ENCODE results near the gene HECTD4.
"Not testable (repeated sequence)": the region's sequence is repeated elsewhere in the genome, so short reads cannot be mapped to it uniquely, and the experiment has no call there.

The HECTD4 gene

DNA sequence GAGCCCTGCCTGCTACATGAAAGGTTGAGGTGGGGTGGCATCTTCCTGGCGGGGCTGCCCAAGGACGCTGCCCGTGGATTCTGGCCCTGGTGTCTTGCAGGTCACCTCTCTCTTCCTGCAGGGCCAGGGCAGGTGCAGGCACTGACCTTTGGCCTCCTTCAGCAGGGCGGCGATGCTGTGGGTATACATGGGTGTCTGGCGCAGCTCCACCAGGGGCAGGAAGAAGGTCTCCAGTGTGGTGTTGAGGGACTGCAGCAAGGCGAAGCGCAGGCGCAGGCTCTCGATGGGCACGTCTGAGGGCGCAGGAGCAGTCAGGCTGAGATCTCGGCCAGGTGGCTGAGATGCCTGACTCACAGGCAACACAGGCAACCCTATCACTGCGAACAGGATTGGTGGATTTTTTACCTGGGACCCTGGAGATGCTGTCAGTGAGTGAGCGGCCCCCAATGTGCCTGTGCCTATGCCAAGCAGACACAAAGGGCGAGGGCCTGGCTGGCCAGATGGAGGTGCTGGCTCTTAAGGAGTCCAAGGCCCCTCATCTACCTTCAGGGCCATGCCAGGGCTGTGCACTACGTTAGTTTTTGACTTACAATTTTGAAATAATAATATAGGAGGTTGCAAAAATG is 211.1 kb downstream of the HECTD4 start:
- no peak for DNase-seq

DNA sequence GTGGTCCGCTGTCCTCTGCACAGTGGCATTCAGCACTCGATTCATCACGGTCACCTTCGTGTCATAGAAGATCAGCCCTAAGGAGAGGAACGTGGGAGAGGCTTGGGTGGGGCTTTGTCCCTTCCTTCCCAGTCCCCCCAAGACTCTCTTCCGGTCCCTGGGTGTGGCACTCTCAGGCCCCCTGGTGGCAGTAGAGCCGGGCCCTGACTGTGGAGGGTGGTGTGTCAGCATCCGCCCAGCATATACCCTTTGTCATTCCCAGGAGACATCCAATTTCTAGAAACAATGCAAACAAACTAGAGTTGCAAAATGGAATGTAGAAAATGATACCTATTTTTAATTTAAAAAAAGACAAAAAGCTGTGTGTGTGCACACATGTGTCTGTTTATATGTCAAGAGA is 211.9 kb downstream of the HECTD4 start:
- DNase-seq, result no peak

DNA sequence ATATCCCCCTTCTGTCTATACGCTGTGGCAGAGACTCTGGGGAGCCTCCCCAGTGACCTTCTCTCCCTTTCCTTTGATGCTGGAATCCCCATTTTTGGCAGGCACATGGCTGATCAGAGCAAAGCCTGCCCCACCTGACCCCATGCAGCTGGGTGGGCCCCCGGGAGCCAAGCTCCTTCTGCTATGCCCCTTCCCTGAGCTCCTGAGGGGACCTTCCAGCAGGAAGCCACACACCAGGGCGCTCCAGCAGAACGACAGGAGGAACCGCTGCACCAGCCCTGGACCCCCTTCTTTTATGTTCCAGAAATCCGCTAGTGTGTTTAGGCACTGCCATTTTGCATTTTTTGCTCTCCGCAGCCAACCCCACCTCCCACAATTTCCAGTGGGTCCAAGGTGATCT is 212.3 kb downstream of the HECTD4 start:
- DNase-seq, result no peak

DNA sequence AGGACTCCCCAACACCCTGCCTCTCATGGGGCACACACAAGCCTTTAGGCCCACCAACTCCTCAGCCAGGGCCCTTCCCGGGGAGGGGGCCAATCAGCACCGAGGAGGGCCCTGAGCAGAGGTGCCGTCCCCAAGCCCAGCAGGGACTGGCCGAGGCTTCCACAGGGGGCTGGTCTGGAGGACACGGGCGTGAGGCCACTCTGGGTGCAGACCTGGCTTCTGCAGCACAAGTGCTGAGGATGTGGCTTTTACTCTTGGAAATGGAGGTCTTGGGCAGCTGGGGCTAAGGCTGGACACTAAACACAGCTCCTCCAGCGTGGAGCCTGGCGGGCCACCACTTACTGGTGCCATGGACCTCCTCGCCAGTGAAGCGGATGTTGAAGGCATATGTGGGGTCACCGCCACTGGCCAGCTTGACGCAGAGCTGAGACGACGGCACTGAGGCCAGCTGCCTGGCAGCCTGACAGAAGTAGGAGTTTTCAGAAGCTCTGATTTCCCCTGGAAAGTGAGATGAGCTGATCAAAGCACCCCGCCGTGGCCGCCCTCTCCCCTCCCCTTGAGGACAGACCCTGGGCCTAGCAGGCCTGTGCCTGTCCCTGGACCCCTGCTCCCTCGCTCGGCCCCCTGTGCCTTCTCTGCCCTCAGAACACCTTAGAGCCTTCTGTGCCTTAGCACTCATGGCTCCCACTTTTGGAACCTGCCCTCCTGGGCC is 212.9 kb downstream of the HECTD4 start:
- DNase-seq, result no peak

DNA sequence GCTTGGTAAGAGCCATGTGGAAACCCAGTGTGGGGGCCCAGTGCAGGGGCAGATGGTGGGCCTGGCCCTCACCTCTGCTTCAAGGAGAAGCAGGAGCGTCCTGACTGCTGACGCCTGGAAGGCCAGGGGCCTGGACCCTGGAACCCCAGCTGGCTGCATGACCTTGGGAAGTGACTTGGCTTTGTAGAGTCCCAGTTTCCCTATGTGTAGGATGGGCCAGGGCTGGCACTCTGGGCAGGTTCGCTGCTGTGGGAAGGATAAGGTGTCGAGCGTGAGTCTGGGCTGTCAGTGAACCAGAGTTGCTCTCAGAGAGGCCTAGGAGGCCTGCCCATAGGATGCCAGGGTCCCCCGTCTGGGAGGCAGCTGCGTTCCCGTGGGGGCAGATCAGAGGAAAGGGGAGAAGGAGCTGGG is 213.7 kb downstream of the HECTD4 start:
- no peak for DNase-seq

DNA sequence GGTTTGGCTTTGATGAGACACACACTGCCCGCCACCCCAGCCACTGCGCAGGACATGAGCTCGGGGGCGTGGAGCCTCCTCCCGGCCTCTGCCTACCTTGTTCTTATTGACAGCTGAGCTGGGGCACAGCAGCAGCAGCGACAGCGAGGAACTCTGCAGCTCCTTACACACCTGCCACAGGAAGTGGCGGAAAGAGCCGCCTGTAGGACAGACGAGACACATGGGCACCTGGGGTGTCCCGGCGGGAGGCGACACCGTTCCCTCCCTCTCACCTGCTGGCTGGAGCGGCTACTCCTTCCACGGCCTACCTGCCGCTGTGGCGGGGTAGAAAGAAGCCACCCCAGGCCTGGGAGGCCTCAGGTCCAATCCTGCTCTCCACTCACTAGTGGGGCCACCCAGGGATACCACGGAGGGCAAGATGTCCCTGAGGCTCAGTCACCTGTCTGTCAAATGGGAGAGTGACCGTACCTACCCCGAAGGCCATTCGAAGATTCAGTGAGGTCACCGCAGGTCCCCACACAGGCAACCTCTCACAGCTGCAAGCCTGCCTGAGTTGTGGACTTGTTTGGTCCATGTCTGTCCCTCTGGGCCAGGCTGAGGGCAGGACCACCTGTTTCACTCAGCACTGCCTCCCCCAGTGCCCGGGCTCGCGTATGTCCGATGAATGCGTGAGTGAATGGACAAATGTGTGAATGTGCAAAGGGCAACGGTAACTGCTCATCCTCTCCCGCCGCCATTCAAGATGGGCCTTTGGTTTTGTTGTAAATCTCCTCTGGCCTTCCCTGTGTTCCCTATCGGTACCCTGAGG is 214.3 kb downstream of the HECTD4 start:
- DNase-seq, result no peak

DNA sequence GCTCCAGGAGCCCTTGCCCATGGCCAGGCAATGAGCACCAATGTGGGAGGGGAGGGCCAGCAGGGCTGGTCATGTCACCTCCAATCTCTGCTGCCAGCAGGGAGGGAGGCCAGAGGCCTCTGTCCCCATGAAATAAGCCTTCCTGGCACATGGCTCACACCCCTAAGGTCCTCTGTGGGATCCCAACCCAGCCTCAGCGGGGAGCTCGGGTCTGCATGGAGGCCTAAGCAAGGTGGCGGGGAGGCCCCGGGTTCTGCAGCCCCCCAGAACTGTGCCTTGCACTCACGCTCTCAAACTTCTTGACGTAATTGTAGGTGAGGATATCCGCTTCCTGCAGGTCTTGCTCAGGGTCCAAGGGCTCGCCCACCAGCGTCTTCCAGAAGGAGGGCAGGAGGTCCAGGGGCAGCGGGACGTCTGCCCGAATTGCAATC is 215.2 kb downstream of the HECTD4 start:
- DNase-seq, result no peak

DNA sequence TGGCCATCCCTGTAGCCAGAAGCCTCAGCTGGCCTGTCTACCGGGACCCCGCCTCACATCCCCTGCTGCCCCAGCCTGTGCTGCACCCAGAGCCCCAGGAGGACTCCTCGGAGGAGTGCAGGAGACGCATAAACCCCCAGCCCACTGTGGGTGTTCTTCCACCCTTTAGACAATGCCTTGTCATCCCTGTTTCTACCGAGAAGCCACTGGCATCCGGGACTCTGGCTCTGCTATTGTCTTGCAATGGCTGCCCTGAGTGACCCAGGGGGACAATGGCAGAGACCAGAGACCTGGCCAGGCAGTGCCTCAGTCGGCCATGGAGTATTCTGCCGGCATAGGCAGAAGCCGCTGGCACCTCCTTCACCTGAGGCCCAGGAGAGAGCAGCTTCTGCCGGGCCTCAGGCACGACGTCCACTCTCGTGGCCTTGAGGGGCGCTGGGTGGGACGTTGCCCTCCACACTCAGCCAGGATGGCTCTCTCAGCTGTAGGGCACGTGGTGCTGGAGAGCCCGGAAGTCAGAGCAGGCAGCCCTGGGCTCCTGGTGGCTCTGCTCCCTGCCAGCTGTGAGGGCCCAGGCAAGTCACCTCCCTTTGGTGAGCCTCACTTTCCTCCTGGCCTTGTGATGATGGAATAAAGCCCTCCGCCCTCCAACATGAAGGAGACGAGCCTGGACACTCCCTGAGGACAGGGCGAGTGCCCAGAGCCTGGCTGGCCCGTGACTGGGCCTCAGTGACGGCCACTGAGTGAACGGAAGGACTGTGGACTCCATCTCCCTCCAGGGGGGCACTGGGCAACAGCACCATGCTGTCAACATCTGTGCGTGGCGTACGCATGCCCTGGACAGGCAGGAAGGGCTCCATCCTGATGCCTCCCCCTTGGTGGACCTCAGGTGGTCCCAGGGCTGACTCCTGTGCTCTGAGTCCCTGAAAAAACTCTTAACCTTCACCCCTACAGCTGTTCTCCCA is 215.9 kb downstream of the HECTD4 start:
- DNase-seq, result no peak

DNA sequence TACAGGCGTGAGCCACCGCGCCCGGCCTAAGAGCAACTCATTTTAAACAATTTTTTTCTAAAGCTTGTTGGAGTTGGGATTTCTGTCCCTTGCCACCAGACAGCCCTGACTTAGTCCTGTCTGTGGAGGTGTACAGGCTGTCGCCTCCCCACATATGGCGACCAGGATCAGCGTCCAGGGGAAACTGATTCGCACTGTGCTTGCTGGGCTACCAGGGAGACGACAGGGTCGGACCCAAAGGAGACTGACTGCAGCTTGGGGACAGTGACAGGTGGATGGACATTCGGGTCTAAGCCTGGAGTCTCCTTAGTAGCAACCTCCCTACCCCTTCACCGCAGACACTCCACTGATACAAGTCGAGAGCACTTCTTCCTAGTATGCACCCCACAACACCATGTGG is 216.6 kb downstream of the HECTD4 start:
- no peak for DNase-seq

DNA sequence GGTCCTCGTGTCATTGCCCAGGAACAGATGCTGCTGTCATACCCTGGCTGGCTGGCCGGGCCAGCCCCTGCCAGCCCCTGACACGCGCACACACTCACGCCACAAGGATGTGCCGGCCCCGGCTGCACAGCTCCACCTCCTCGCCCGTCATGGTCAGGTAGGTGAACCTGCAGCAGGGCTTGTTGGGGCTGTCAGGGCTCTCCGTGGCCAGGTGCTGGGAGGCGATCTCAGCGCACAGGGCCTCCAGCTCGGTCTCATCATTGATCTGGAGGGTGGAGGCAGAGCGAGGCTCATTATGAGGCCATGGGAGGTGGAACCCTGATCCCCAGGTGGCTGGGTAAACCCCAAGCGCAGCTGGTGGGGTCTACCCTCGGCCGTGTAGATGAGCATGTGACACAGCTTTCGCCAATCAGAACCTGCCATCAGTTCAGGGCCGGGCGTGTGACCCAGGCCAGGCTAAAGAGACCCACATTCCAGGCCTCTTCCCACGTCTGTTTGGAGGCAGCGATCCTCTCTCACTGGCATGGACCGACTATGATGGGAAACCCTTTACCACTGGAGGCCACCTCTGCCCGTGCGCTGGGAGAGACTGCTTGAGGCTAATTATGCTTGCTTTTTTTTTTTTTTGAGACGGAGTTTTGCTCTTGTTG is 218.1 kb downstream of the HECTD4 start:
- no peak for DNase-seq

DNA sequence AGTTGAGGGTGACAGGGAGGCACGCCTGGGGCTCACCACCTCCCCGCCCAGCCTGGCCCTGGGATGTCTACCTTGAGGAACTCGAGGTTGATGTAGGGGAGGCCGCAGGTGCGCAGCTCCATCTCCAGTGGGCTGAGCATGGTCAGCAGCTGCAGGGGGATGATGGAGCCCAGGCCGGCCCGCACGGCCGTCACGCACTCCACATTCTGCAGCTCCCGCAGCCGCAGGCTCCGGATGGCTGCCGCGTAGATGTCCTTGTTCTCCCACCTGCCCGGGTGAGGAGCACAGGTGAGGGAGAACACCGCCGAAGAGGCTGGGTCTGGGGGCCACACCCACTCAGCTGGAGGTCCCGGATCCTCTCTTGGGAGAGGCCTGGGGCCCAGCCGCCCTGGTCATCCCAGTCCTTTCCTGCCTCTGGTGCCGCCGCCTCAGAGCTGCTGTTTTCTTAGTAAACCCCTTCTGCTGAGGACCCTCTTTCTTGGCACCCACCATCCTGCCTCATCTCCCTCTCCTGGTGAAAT is 218.7 kb downstream of the HECTD4 start:
- no peak for DNase-seq

DNA sequence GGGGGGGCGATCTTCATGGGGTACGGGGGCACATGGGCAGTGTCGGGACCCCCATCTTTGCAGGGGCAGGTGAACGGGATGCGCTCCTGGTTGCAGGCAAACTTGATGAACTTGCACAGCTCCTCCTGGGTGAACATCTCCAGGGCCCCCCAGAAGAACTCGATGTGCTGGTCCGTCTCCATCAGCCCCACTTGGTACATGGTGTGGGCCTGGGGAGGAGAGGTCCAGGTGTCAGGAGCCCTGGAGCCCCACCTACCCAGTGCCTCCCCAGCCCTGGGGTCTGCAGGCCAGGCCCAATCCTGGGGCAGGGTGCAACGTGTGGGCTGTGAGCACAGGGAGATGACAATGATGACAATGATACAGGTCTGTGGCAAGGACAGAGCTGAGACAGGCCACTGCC is 219.2 kb downstream of the HECTD4 start:
- DNase-seq, result no peak

DNA sequence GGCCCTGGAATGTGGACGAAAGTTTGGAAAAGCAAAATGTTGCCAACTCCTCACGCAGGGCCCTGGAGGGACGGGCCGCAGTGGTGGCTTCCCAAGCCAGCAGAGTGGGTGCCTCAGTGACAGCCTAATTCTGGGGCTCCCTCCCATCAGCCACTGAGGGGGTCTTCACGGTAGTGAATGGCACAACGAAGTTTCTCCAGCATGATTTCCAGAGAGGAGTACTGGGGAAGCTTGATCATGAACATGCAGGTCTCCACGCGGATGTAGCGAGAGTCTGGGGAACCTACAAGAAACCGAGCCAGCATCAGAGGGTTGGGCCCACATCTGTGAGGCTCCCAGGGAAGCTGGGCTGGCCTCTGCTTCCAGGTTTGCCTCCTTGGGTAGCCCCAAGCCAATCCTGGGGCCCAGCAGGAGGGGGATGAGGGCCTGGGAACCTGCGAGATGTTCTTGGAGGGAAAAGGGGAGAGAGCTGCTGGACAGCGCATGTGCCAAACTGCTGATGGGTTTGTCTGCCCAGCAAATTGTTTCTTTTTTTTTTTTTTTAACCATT is 219.9 kb downstream of the HECTD4 start:
- no peak for DNase-seq

DNA sequence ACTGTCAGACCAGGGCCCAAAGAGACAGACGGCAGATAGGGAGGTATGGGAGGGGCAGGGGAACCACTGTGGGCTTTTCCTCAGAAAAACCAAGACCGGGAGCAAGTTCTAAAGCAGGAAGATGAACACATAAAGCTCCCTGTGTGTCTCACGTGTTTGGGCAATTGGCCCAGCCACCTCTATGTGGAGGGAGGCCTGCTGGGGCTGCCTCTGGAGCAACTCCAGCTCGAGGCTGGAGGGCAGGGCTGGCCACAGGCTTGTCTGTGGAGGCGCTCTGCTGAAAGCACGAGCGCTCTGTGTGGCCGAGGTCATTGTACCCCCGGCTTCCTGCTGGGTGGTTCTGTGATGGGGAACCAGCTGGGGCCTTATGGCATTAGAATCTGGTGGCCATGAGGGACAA is 220.5 kb downstream of the HECTD4 start:
- DNase-seq, result no peak

DNA sequence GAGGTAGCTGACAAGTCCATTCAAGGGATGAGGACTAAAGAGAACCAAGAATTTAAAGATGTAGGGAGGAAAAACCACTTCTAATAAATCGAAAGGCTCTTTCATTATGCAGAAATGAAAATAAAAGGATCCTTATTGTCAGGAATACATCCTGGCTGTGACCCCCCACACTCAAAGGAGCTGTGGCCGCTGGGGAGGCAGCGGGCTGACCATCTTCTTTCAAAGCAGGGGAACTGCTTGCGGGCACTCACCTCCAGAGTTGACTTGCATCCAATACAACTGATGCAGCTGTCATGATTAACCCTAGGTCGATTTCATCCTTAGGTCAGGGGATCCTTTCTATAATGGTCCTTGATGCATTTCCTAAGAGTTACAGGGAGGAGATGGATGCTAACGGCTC is 221.6 kb downstream of the HECTD4 start:
- DNase-seq, result no peak

DNA sequence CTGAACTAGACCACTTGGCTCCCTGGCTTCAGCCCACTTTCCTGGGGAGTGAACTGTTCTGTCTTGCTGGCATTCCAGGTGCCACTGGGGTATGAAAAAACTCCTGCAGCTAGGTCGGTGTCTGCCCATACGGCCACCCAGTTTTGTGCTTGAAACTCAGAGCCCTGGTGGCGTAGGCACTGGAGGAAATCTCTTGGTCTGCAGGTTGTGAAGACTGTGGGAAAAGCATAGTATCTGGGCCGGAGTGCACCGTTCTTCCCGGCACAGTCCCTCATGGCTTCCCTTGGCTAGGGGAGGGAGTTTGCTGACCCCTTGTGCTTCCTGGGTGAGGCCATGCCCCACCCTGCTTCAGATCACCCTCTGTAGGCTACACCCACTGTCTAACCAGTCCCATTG is 223.1 kb downstream of the HECTD4 start:
- no peak for DNase-seq

DNA sequence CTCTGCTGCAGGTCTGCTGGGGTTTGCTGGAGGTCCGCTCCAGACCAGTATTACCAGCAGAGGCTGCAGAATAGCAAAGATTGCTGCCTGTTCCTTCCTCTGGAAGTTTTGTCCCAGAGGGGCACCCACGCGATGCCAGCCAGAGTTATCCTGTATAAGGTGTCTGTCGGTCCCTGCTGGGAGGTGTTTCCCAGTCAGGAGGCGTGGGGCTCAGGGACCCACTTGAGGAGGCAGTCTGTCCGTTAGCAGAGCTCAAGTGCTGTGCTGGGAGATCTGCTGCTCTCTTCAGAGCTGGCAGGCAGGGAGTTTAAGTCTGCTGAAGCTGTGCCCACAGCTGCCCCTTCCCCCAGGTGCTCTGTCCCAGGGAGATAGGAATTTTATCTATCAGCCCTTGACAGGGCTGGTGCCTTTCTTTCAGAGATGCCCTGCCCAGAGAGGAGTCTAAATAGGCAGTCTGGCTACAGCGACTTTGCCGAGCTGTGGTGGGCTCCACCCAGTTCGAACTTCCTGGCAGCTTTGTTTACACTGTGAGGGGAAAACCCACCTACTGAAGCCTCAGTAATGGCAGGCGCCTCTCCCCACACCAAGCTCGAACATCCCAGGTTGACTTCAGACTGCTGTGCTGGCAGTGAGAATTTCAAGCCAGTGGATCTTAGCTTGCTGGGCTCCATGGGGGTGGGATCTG is 223.6 kb downstream of the HECTD4 start:
- DNase-seq, result not testable (repeated sequence)

DNA sequence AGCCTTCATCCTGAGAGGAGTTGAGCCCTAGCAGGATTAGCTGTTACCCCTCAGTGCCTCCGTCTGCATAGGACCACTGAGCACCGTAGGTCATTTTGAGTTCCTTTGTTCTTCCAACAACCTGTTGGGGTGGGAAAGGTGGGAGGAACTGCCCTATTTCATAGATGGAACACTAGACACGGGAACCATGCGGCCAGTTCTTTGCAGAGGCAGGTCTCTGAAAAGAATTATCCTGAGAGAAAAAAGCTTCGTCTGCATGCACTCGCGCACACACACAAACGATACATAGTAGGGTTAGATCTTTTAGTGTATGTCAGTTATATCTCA is 228.4 kb downstream of the HECTD4 start:
- DNase-seq, result no peak

DNA sequence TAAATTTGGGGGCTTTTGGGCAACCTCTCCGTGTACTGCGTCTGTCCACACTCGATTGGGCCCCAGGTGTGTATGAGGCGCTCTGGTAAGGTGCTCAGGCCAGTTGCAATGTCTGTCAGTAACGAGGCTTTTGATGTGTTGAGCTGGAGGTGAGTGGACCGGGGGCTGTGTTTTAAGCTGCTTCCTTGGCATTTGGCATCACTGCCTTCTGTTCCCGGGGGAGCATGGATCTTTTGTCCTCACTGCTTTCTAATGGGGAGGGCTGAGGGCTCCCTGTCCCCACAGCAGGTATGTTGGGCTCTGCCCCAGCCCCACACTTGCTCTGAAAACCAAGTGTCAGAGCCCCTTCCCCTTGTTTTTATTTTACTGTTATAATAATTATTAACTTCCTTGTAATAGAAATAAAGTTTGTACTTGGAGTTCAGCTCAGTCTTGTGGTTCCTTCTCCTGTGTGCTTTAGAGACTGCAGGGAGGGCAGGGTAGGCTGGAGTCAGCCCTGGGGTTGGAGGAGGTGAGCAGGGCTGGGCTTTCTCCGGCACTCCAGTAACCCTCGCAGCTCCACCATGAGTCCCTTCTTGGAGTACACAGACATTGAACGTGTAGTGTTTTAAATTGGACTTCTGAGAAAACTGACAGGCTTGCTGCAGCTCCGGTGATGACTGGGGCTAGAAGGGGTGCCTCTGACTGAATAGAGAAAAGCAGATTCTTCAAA is 228.9 kb downstream of the HECTD4 start:
- DNase-seq, result no peak

DNA sequence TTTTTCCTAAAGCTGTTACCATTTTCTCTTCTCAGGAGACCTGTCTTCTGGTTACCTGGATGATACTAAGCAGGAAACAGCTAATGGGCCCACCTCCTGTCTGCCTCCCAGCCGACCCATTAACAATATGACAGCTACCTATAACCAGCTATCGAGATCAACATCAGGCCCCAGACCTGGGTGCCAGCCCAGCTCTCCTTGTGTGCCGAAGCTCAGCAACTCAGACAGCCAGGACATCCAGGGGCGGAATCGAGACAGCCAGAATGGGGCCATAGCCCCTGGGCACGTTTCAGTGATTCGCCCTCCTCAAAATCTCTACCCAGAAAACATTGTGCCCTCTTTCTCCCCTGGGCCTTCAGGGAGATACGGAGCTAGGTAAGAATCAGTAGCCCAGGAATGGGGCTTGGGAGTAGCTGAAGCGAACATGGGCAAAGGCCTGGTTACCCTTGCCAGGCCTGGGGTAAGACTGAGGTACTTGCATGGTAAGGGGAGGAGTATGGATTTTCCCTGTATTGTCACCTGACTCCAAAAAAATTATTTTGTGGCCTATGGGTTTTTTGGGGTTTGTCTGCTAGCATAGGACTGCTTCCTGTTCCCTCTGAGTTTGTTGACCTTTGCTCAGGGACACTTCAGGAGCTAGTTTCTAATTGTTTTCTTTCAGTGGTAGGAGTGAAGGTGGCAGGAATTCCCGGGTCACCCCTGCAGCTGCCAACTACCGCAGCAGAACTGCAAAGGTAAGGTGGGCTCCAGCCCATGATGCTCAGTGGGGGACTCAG is 230.3 kb downstream of the HECTD4 start:
- no peak for DNase-seq
